ENCODE results near the gene DYNLT4.
"Not testable (repeated sequence)": the region's sequence is repeated elsewhere in the genome, so short reads cannot be mapped to it uniquely, and the experiment has no call there.

The DYNLT4 gene

GRCh38 chr1:44806704-44807363 lies at the start of gene DYNLT4:
DYNLT4 (minus strand) TSS chr1:44807351; CDS start chr1:44806668, 683 bp downstream.
- DNase-seq (ENCODE audit: low read depth in 2 of 2): no peak

- DNase-seq (ENCODE audit: low read depth in 2 of 2): no peak
Observed at GRCh38 chr1:44855742-44856141, 48.6 kb upstream of the DYNLT4 start.

GRCh38 chr1:44854970-44855369 lies 47.8 kb upstream of the DYNLT4 start:
- DNase-seq (ENCODE audit: low read depth in 2 of 2): no peak

GRCh38 chr1:44853201-44853600 lies 46.0 kb upstream of the DYNLT4 start:
- DNase-seq (ENCODE audit: low read depth in 2 of 2): no peak

- DNase-seq (ENCODE audit: low read depth in 2 of 2): no peak
Observed at GRCh38 chr1:44851308-44851707, 44.2 kb upstream of the DYNLT4 start.

GRCh38 chr1:44849575-44850132 lies 42.5 kb upstream of the DYNLT4 start:
- no peak for DNase-seq (ENCODE audit: low read depth in 2 of 2)

- no peak for DNase-seq (ENCODE audit: low read depth in 2 of 2)
Observed at GRCh38 chr1:44848456-44849181, 41.5 kb upstream of the DYNLT4 start.

GRCh38 chr1:44847845-44848244 lies 40.7 kb upstream of the DYNLT4 start:
- no peak for DNase-seq (ENCODE audit: low read depth in 2 of 2)

GRCh38 chr1:44846985-44847384 lies 39.8 kb upstream of the DYNLT4 start:
- no peak for DNase-seq (ENCODE audit: low read depth in 2 of 2)

GRCh38 chr1:44842862-44843655 lies 35.9 kb upstream of the DYNLT4 start, which contains the start of gene PTCH2:
PTCH2 (minus strand) TSS chr1:44843253; CDS start chr1:44842932, 321 bp downstream.
- DNase-seq (ENCODE audit: low read depth in 2 of 2): no peak

- DNase-seq (ENCODE audit: low read depth in 2 of 2): no peak
Observed at GRCh38 chr1:44842486-44842861, 35.3 kb upstream of the DYNLT4 start.

- DNase-seq (ENCODE audit: low read depth in 2 of 2): no peak
Observed at GRCh38 chr1:44839576-44839975, 32.4 kb upstream of the DYNLT4 start.

- not testable (repeated sequence) for DNase-seq (ENCODE audit: low read depth in 2 of 2)
Observed at GRCh38 chr1:44838294-44838693, 31.1 kb upstream of the DYNLT4 start.

- DNase-seq (ENCODE audit: low read depth in 2 of 2): peak; percentile 65 to 85
Observed at GRCh38 chr1:44835738-44836675, 28.9 kb upstream of the DYNLT4 start.

- no peak for DNase-seq (ENCODE audit: low read depth in 2 of 2)
Observed at GRCh38 chr1:44834328-44834727, 27.2 kb upstream of the DYNLT4 start.

- no peak for DNase-seq (ENCODE audit: low read depth in 2 of 2)
Observed at GRCh38 chr1:44832056-44832705, 25.0 kb upstream of the DYNLT4 start.

- no peak for DNase-seq (ENCODE audit: low read depth in 2 of 2)
Observed at GRCh38 chr1:44831516-44831915, 24.4 kb upstream of the DYNLT4 start.

- DNase-seq (ENCODE audit: low read depth in 2 of 2): no peak
Observed at GRCh38 chr1:44830900-44831304, 23.8 kb upstream of the DYNLT4 start.

GRCh38 chr1:44829506-44830384 lies 22.6 kb upstream of the DYNLT4 start:
- no peak for DNase-seq (ENCODE audit: low read depth in 2 of 2)

Measured in stimulated activated CD8-positive, alpha-beta memory T cell treated with anti-CD3 and anti-CD28 coated beads, Interleukin-7, amount 100 ng/mL, for 1 hour (primary cell).